ENCODE measurements around the gene OPRM1. TPM values are rescaled to one million over a fixed set of nuclear protein-coding genes. Genes with fewer than 3 reads are reported as not detected.
A peak's percentile ranks its signal among the peaks of the same experiment; 100 is the strongest.

OPRM1 gene
- total RNA-seq, 1 donor from 2014 or later, result not detected

- H3K4me3 ChIP-seq (ENCODE audit: low read depth, low read length), result no peak overlapping the region
- TF ChIP-seq CTCF (IDR thresholded peaks at IDR 0.05; ENCODE audit: insufficient read depth, low read length, poor library complexity, severe bottlenecking), result no peak
- H3K27me3 ChIP-seq (ENCODE audit: control insufficient read depth, insufficient read depth, low read length), result no peaks in the 10 kb centered on the region
- H3K36me3 ChIP-seq (ENCODE audit: control insufficient read depth, insufficient read depth, low read length), result no peaks in the 10 kb centered on the region
- DNase-seq (ENCODE audit: low read depth), result no peak
Observed at GRCh38 chr6:154134471-154135147, 95.6 kb downstream of the OPRM1 start.

GRCh38 chr6:154138793-154139192 lies 99.8 kb downstream of the OPRM1 start:
- no peak for TF ChIP-seq CTCF (IDR thresholded peaks at IDR 0.05; ENCODE audit: insufficient read depth, low read length, poor library complexity, severe bottlenecking)
- DNase-seq (ENCODE audit: low read depth), result no peak
- H3K4me3 ChIP-seq (ENCODE audit: low read depth, low read length), result no peak overlapping the region

GRCh38 chr6:154139892-154140291 lies 100.9 kb downstream of the OPRM1 start:
- no peaks in the 10 kb centered on the region for H3K27me3 ChIP-seq (ENCODE audit: control insufficient read depth, insufficient read depth, low read length)
- DNase-seq (ENCODE audit: low read depth), result no peak
- H3K36me3 ChIP-seq (ENCODE audit: control insufficient read depth, insufficient read depth, low read length), result no peaks in the 10 kb centered on the region
- H3K4me3 ChIP-seq (ENCODE audit: low read depth, low read length), result no peak overlapping the region
- TF ChIP-seq CTCF (IDR thresholded peaks at IDR 0.05; ENCODE audit: insufficient read depth, low read length, poor library complexity, severe bottlenecking), result no peak

More at GRCh38 chr6:154138793-154139192, 99.8 kb downstream of the OPRM1 start:
- Histone ChIP-seq H3K36me3 (ENCODE audit: control insufficient read depth, insufficient read depth, low read length) (no peaks in the 10 kb centered on the region), H3K27me3 (ENCODE audit: control insufficient read depth, insufficient read depth, low read length) (no peaks in the 10 kb centered on the region)

- Histone ChIP-seq H3K36me3 (ENCODE audit: control insufficient read depth, insufficient read depth, low read length) (no peaks in the 10 kb centered on the region), H3K4me3 (ENCODE audit: low read depth, low read length) (no peak overlapping the region), H3K27me3 (ENCODE audit: control insufficient read depth, insufficient read depth, low read length) (no peaks in the 10 kb centered on the region)
- no peak for TF ChIP-seq CTCF (IDR thresholded peaks at IDR 0.05; ENCODE audit: insufficient read depth, low read length, poor library complexity, severe bottlenecking)
- DNase-seq (ENCODE audit: low read depth), result no peak
Observed at GRCh38 chr6:154140743-154141142, 101.7 kb downstream of the OPRM1 start.

GRCh38 chr6:154143753-154144152 lies 104.7 kb downstream of the OPRM1 start:
- no peak overlapping the region for H3K4me3 ChIP-seq (ENCODE audit: low read depth, low read length)
- H3K27me3 ChIP-seq (ENCODE audit: control insufficient read depth, insufficient read depth, low read length), result no peaks in the 10 kb centered on the region
- no peak for DNase-seq (ENCODE audit: low read depth)
- no peaks in the 10 kb centered on the region for H3K36me3 ChIP-seq (ENCODE audit: control insufficient read depth, insufficient read depth, low read length)
- no peak for TF ChIP-seq CTCF (IDR thresholded peaks at IDR 0.05; ENCODE audit: insufficient read depth, low read length, poor library complexity, severe bottlenecking)

GRCh38 chr6:154154389-154154967 lies 115.4 kb downstream of the OPRM1 start:
- H3K36me3 ChIP-seq (ENCODE audit: control insufficient read depth, insufficient read depth, low read length), result no peaks in the 10 kb centered on the region
- H3K4me3 ChIP-seq (ENCODE audit: low read depth, low read length), result no peak overlapping the region
- TF ChIP-seq CTCF (IDR thresholded peaks at IDR 0.05; ENCODE audit: insufficient read depth, low read length, poor library complexity, severe bottlenecking), result peak; percentile 71
- no peak for DNase-seq (ENCODE audit: low read depth)
- H3K27me3 ChIP-seq (ENCODE audit: control insufficient read depth, insufficient read depth, low read length), result no peaks in the 10 kb centered on the region

Measured in kidney epithelial cell (primary cell).